ELF-1 (cell line): ENCODE results near the gene HTR1D.
A peak's percentile ranks its signal among the peaks of the same experiment; 100 is the strongest.

ENCODE experiments used
- DNase-seq: peaks from one replicate; pipeline ENCODE4 v3.0.0-alpha.2; 2016; ENCODE audit warnings: low read depth, low spot score

HTR1D gene

DNA sequence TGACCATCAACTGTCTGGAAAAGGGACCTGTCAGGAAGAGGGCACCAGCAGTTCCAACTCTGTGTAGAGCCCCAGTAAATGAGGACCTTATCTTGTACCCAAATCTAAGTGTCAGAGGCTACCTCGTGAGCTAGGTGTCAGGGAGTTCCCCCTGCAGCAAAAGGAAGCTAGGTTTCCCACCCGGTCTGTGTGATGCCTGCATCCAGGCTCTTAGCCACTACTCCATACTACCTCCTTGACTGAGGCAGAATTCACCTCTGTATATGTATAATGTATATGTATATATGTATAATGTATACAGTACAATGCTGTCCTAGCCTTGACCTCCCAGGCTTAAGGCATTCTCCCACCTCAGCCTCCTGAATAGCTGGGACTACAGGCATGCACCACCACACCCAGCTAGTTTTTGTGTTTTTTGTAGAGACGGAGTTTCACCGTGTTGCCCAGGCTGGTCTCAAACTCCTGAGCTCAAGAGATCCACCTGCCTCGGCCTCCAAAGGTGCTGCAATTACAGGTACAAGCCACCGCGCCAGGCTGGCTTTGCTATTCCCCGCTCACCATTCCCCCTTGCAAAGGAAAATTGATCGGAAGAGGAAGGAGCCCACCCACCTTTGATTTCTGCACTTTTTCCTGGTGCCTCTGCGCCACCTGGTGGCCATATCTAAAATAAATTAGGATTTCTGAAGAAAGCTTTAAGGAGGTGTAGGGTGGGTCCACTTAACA is 32.9 kb downstream of the HTR1D start:
- DNase-seq: peak; percentile 84

DNA sequence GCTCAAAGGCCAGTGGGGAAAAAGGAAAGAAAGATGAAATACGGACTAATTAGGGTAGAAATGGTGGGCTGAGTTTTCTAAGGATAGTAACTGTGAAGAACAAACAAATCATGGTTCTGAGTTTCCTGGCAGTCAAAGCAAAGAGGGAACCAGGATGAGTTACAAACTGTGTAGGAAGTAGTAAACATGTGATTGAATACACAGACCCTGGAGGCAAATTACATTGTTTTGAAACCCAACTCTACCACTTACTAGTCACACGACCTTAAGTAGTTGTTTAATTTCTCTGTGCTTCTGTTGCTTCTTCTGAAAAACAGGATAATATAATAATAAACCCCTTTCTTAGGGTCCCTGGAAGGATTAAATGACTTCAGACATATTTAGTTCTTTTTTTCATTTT is 37.4 kb downstream of the HTR1D start:
- no peak for DNase-seq

DNA sequence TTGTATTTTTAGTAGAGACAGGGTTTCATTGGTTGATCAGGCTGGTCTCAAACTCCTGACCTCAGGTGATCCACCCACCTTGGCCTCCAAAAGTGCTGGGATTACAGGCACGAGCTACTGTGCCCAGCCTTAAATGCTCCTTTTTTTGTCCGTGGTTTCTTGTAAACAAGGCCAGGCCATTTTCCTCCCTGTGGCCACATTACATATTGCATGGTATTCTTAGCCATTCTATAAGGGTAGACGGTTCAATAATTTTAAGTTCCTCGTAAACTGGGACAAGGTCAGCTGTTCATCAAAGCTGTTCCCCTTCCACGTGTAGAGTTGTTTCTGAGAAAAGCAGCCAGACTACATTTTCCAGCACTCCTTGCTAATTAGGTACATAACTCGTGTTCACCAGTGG is 38.4 kb downstream of the HTR1D start:
- DNase-seq: no peak

DNA sequence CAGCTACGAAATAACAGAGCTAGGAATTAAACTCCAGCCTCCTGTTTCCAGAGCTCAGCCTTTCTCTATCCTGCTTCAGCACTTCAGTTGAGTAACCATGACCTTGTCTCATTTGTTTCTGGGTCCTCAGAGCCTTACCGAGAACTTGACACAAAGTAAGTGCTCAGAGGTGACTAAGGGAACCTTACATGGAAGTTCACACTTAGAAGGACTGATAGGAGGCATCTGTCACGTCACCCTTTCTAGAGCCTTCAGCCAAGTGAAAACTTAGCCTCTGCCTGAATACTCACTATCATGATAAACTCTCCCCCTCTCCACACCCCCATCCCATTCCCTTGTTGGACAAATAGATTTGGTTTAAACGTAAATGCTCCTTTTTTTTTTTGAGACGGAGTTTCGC is 38.9 kb downstream of the HTR1D start:
- DNase-seq: no peak

DNA sequence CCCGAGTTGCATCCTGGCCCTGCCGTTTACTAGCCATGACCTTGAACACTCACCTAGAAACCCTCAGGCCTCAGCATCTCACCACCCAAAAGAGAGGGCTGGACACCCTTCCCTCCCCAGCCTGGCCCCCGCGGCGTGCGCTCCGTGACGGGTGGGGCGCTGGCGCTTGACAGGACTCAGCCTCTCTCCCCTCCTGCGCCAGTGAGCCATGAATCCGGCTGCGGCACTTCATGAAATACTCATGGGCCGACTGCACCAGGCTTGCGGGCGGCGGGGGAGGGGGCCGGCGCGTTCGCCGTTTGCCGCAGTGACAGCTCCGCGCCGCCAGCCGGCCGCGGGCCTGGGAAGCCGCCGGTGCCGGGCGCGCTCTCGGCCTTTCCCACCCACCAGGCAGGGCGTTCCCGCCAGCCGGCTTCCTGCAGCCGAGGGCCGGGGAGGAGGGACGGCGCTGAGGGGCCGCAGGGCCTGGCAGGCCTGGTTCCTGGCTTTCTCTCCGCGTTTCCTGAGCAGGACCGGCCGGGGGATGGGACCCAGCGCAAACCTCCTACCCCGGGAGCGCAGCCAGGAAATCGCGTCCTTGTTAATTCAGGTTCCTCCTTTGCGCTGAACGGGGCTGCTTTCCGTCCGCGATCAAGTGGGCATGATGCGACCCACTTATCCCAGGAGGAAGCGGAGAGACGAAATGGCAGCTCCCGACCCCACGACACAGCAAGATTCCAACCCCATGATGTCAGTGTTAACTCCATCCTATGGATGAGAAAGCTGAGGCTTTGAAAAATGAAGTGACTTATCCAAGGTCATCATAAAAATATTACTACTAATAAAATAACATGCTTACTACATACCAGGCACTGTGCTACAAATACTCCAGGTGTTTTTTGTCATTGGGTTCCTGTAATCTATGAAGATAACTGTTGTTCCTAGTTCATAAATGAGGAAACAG is 39.6 kb downstream of the HTR1D start:
- DNase-seq: peak; percentile 91

DNA sequence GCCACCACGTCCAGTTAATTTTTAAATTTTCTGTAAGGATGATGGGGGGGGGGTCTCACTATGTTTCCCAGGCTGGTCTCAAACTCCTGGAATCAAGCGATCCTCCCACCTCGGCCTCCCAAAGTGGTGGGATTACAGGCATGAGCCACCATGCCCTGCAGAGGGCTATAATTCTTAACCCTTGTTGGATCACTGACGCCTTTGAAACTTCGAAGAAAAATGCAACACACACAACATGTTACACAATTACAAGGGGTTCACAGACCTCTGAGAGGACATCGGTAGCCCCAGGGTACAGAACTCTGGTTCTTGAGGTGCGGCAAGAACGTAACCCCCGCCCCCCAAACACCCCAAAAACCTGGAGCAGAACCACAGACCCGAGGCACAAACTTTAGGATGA is 40.3 kb downstream of the HTR1D start:
- no peak for DNase-seq

DNA sequence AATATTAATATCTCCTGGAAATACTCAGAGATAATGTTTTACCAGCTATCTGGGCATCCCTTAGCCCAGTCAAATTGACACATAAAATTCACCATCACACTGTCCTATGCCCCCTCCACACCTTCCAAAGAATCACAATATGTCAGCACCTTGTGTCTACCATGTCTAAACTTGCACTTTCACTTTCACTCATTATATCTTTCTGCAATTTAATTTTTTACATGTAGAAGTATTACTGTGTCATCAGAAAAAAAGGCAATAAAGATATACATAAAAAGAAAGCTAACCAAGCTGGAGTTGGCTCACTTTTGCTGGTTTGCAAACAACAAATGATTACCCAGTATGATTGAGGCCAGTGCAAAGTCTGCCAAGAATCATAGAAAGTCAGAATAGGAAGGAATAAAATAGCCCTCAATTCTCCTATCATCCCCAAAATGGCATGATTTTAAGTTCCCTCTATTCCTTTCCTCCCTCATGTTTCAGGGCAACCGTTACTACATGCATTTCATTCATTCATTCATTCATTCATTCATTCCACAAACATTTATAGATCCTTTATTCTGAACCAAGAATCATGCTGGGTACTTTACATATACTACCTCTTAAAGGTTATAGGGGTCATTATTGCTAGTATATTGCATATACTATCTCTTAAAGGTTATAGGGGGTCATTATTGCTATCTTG is 42.7 kb downstream of the HTR1D start:
- no peak for DNase-seq

DNA sequence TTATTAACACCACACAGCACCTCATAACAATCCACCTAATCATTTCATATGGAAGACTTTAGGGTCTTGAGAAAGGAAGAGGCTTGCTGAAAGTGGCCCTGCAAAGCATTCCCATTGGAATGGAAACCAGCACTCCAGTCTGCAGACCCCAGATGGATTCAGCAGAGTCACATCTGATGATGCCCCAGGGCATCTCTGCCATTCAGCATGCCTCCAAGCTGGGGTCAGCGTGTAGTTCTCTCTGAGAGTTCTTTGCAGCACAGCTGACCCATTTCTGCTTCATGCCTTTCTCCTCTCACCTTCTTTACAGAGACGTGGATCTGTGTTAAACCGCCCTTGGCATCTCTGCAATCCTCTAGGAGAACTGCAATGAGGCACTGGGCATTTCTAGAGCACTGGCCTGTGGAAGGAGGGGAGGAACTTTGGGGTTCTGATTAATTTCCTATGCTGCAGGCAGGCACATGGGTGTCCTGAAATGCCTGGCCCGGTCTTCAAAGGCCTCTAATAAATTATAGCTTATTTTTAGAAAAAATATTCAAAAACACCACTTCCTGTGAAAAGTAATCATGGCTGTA is 46.0 kb downstream of the HTR1D start:
- DNase-seq: peak; percentile 51

DNA sequence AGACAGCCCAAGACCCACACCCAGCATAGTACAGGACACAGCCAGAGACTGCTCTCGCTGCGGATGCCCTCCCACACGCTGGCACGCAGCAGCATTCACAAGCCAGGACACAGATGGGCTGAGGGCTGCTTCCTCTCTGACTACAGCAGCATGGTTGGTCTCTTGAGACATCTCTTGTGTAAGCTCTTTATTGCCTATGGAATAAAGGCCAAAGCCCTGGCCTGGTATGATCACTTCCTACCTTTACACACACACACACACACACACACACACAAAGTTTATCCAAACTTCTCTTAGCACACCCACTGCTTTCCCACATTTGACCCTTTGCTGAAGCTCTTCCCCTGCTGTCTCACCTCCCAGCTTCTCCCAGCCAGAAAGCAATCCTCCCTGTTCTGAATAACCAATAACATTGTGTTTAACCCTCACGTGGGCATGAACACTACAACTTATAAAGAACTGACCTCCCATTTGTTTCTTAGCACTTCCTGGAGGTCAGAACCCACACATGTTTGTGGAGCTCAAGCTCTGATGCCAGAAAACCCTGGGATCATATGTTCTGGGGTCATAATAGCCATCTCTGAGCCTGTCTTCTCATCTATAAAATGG is 47.5 kb downstream of the HTR1D start:
- DNase-seq: peak; percentile 40

DNA sequence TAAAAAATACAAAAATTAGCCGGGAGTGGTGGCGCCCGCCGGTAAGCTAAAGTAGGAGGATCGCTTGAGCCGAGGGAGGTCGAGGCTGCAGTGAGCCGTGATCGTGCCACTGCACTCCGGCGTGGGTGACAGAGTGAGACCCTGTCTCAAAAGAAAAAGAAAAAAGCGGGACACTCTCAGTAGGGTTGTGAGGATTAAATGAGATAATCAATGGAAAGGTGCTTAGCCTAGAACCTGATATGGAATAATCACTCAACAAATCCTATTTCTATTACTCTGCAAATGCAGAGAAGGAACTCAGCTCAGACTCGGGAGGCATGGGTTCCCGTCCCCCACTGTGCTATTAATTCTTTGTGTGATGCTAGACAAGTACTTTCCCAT is 48.1 kb downstream of the HTR1D start:
- no peak for DNase-seq

DNA sequence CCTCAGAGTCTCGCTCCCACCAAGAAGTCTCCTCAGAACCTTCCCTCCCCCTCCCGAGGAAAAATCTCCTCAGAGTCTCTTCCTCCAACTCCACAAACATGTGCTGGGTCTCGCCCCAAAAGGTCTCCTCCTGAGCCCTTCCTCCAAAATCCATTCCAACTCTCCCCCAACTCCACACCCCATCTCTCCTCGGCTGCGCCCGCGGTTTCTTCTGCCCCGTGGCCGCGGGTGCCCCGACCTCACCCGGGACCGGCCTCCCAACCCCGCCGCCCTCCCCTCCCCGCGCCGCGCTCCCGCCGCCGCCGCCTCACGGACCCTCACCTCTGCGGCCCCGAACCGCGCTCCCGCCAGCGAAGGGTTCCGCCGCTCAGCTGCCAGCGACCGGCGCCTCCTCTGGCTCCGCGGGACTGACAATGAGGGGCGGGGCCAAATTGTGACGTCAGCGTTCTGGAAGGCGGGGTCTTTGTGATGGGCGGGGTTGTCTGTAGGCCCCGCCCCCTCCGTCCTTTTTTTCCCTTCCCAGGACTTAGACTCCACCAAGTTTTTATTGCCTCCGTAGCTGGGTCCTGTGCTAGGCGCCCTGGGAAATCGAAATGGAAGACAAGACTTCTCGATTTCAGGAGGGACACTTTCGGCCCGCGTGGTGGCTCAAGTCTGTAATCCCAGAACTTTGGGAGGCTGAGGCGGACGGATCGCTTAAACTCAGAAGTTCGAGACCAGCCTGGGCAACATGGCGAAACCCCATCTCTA is 48.7 kb downstream of the HTR1D start, which contains the start of gene LUZP1:
Gene LUZP1 (minus strand): TSS at position 412 of the 750 bp plus-strand sequence.
- peak; percentile 97 for DNase-seq

DNA sequence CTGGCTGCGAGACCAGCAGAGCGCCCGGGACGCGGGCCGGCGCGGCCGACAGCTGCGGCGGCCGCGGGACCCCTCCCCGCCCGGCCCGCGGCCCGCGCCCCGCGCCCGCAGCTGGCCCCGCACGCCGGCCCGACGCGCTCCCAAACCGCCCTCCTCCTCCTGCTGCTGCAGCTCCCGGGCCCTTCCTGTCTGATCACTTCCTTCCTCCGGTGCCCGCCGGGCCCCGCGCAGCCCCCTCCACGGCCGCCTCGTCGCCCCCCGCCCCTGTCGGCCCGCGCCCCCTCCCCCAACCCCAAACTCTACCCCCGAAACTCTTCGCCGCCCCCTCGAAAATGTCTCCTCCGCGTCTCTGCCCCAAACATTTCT is 49.2 kb downstream of the HTR1D start:
- no peak for DNase-seq

DNA sequence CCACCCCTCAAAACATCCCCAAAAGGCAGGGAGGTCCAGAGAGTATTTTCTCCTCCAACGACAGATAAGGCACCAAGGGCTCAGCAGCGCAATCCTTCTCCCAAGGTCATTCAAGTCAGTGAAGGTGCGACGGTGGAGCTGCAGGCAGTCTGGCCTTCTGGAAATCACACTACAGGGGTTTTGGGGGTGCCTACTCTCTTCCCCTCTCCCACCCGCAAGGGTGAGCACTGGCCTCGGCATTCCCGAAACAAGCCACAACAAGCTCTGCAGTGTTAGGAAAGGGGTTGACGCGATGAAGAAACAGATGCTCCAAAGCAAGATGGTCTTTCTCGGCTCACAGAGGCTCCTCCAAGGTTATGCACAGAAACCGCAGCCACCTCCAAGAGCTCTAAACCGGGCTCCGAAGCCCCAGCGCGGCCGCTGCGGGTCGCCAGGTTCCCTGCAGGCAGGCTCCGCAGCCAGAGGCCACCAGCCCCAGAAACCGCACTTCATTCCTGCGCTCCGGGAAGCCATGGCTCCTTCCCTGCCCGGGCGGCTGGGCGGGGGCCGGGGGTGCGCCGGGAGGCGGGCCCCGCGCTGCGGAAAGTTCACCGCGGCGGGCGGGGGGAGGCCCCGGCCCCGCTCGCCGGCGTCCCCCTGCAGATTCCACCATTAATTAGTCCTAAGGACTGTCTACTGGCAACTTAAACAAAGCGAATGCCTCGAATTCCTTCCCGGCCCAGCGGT is 49.8 kb downstream of the HTR1D start:
- DNase-seq: peak; percentile 64

DNA sequence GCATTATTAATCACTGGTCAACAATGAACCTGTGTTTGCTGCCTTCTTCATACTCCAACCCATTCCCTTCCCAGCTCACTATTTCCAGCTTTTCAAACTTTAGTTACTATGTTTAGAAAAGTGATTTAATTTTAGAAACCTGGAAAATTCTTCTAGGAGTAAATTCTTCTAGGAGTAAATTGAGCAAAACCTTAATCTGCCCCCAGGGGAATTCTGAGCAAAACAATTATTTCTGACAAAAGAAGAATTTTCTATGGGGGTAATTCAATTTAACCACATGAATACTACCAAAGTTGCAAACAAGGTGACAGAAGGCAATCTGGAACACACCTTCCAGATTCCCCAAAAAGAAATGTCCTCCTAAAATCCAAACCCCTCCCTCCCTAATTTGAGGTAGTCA is 50.4 kb downstream of the HTR1D start:
- DNase-seq: no peak

DNA sequence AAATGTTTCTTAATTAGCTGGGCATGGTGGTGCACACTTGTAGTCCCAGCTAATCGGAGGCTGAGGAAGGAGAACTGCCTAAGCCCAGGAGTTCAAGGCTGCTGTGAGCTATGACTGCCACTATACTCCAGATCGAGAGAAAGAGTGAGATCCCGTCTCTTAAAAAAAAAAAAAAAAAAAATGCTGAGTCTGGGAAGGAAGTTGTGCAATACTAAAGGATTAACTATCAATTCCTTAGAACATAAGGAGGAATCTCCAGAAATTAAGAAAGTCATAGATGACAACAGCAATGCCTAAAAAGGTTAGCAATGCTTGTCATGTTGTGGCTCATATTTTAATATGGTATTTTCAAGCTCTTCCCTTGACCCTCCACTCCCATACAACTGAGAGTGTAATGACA is 53.9 kb downstream of the HTR1D start:
- no peak for DNase-seq

DNA sequence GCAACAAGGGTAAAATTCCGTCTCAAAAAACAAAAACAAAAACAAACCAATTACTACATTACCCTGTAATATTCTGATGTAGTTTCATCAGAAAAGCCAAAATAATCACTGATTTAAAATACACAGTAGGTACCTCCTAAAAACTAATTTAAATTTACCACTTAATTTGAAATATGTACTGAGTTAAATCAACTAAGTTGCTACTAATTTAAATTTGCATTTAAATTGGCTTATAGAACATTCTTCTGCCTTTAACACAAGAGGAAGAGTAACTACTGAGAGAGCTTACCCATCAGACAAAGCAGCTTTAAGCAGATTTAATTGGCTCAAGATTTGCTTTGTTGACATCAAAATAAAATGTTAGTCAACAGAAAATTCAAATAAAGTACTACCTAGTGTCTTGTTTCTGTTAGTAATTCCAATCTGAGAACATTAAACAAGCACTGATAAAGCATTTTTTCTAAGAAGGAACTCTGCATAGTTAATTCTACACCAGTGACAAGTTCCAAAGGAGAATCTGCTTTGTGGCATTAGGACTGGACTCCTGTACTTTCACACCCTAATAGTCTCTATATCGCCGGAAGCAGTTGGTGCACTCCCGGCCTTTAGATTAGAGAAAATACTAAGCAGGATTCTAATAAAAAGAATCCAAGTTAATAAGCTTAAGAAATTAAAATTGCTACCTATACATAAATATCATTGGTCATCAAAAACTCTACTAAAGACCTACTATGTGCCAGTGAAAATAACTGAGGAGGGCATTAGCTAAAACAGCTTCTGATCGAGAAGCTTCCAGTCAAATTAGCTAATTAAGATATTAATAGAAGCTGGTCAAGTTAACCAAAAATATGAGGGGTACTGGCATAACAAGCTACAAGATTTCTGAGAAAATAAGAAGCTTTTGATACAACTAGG is 57.1 kb downstream of the HTR1D start:
- no peak for DNase-seq

DNA sequence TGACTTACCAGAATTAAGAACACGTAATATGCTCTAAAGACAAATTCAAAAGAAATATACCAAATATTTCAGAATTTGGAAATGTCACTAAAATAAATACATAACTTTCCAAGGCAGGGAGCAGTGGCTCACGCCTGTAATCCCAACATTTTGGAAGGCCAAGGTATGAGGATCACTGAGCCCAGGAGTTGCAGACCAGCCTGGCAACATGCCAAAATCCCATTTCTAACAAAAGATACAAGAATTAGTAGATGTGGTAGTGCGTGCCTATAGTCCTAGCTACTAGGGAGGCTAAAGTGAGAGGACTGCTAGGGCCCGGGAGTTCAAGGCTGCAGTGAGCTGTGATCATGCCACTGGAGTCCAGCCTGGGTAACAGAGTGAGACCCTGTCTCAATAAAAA is 60.4 kb downstream of the HTR1D start:
- no peak for DNase-seq

DNA sequence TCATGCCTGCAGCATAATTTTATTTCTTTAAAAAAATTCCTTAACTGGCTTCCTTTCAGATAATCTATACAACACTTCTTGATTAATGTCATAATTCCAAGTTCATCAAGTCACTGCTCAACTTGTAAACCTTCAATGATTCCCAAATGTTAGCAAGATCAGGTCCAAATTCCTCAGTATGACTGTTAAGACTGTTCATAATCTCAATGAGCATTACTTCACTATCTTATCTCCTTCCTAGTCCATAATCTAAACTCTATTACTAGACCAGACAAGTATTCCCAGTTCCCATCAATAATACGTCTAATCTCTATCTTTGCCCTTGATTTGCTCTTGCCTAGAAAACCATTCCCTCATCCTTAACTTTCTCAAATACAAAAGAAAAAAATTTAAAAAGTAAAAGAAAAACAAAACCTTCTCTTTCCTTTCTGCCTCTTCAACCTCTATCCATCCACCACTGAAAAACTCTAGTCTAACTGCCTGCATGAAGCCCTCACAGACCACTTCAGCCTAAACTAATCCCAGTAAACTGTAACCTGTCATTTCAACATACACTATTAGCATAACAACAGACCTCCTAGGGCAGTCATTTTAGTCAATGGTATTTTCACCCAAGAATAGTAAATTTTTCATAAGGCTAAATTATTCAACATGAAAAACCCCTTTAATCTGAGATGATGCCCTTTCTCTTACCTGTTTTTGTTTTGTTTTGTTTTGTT is 64.2 kb downstream of the HTR1D start:
- no peak for DNase-seq
